OCI-LY1 (cell line): Measurements from ENCODE around the gene BTBD10.

Experiments
- EZH2 ChIP-seq: fragments of 200-600 bp; sonication (generic), shearing (Covaris generic); IDR thresholded peaks from 2 replicates; pipeline ENCODE4 v1.8.0; 2017; ENCODE audit warnings: borderline replicate concordance, mixed run types, mild to moderate bottlenecking, antibody characterized with exemption, low read length, moderate library complexity, mixed read lengths
- TF ChIP-seq, protein P1 (sequence below): fragments of 200-600 bp; sonication (generic), shearing (Covaris generic); IDR thresholded peaks from 2 replicates; pipeline ENCODE4 v1.5.1; 2017; ENCODE audit warnings: mild to moderate bottlenecking, antibody characterized with exemption, low read length, moderate library complexity, mixed read lengths

GRCh38 chr11:13438291-13438690 is 24.7 kb downstream of the BTBD10 start:
- TF ChIP-seq, protein P1, sequence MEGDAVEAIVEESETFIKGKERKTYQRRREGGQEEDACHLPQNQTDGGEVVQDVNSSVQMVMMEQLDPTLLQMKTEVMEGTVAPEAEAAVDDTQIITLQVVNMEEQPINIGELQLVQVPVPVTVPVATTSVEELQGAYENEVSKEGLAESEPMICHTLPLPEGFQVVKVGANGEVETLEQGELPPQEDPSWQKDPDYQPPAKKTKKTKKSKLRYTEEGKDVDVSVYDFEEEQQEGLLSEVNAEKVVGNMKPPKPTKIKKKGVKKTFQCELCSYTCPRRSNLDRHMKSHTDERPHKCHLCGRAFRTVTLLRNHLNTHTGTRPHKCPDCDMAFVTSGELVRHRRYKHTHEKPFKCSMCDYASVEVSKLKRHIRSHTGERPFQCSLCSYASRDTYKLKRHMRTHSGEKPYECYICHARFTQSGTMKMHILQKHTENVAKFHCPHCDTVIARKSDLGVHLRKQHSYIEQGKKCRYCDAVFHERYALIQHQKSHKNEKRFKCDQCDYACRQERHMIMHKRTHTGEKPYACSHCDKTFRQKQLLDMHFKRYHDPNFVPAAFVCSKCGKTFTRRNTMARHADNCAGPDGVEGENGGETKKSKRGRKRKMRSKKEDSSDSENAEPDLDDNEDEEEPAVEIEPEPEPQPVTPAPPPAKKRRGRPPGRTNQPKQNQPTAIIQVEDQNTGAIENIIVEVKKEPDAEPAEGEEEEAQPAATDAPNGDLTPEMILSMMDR, result no peak
- TF ChIP-seq EZH2, result no peak
